Measurements from ENCODE around the gene DEK.

Gene DEK

GRCh38 chr6:18248698-18249097 is 15.6 kb downstream of the DEK start:
- in situ Hi-C loops (cut with MboI; ENCODE audit: low pct_unique_long_range_greater_than_20kb, low sequenced_read_pairs, unreplicated experiment), result no loop called here
- no peak for TF ChIP-seq CTCF (IDR thresholded peaks at IDR 0.05; ENCODE audit: extremely low read depth, insufficient read depth, missing control alignments)
- DNase-seq (ENCODE audit: low spot score), result no peak

GRCh38 chr6:18247002-18247401 is 17.3 kb downstream of the DEK start:
- no peak for DNase-seq (ENCODE audit: low spot score)
- in situ Hi-C loops (cut with MboI; ENCODE audit: low pct_unique_long_range_greater_than_20kb, low sequenced_read_pairs, unreplicated experiment), result no loop called here
- no peak for TF ChIP-seq CTCF (IDR thresholded peaks at IDR 0.05; ENCODE audit: extremely low read depth, insufficient read depth, missing control alignments)

- no peak for TF ChIP-seq CTCF (IDR thresholded peaks at IDR 0.05; ENCODE audit: extremely low read depth, insufficient read depth, missing control alignments)
- no peak for DNase-seq (ENCODE audit: low spot score)
- in situ Hi-C loops (cut with MboI; ENCODE audit: low pct_unique_long_range_greater_than_20kb, low sequenced_read_pairs, unreplicated experiment), result no loop called here
Observed at GRCh38 chr6:18246205-18246604, 18.1 kb downstream of the DEK start.

- in situ Hi-C loops (cut with MboI; ENCODE audit: low pct_unique_long_range_greater_than_20kb, low sequenced_read_pairs, unreplicated experiment), result no loop called here
- TF ChIP-seq CTCF (IDR thresholded peaks at IDR 0.05; ENCODE audit: extremely low read depth, insufficient read depth, missing control alignments), result no peak
- no peak for DNase-seq (ENCODE audit: low spot score)
Observed at GRCh38 chr6:18245642-18246041, 18.7 kb downstream of the DEK start.

- DNase-seq (ENCODE audit: low spot score), result no peak
- TF ChIP-seq CTCF (IDR thresholded peaks at IDR 0.05; ENCODE audit: extremely low read depth, insufficient read depth, missing control alignments), result no peak
- in situ Hi-C loops (cut with MboI; ENCODE audit: low pct_unique_long_range_greater_than_20kb, low sequenced_read_pairs, unreplicated experiment), result no loop called here
Observed at GRCh38 chr6:18245079-18245478, 19.3 kb downstream of the DEK start.

- in situ Hi-C loops (cut with MboI; ENCODE audit: low pct_unique_long_range_greater_than_20kb, low sequenced_read_pairs, unreplicated experiment), result no loop called here
- no peak for DNase-seq (ENCODE audit: low spot score)
- no peak for TF ChIP-seq CTCF (IDR thresholded peaks at IDR 0.05; ENCODE audit: extremely low read depth, insufficient read depth, missing control alignments)
Observed at GRCh38 chr6:18244251-18244650, 20.1 kb downstream of the DEK start.

GRCh38 chr6:18243302-18243893 is 20.9 kb downstream of the DEK start:
- no peak for TF ChIP-seq CTCF (IDR thresholded peaks at IDR 0.05; ENCODE audit: extremely low read depth, insufficient read depth, missing control alignments)

More at GRCh38 chr6:18243302-18243893, 20.9 kb downstream of the DEK start:
- DNase-seq (ENCODE audit: low spot score), result no peak
- in situ Hi-C loops (cut with MboI; ENCODE audit: low pct_unique_long_range_greater_than_20kb, low sequenced_read_pairs, unreplicated experiment), result no loop called here
